G401 (cell line): ENCODE results near the gene DLK1. TPM values are rescaled to one million over a fixed set of nuclear protein-coding genes. Genes with fewer than 3 reads are reported as not detected.

Experiments used
- DNase-seq: peaks from one replicate; pipeline ENCODE4 v3.0.0-alpha.2; 2015; ENCODE audit warnings: low spot score
- in situ Hi-C: cut with HindIII; loops from 2 replicates; pipeline ENCODE4 v1.10.0; 2016; ENCODE audit warnings: low sequenced_read_pairs, mixed read lengths
- total RNA-seq: library from RNA; depleted of rRNA; stranded (reverse); fragments of >200 nt; shearing (Covaris generic); gene quantifications from 2 replicates; pipeline ENCODE4 v1.2.3, GENCODE V29; 2014; rRNA removed

DLK1 gene
- total RNA-seq, 1 experiment from 2014 or later: 6.1 TPM

DNA sequence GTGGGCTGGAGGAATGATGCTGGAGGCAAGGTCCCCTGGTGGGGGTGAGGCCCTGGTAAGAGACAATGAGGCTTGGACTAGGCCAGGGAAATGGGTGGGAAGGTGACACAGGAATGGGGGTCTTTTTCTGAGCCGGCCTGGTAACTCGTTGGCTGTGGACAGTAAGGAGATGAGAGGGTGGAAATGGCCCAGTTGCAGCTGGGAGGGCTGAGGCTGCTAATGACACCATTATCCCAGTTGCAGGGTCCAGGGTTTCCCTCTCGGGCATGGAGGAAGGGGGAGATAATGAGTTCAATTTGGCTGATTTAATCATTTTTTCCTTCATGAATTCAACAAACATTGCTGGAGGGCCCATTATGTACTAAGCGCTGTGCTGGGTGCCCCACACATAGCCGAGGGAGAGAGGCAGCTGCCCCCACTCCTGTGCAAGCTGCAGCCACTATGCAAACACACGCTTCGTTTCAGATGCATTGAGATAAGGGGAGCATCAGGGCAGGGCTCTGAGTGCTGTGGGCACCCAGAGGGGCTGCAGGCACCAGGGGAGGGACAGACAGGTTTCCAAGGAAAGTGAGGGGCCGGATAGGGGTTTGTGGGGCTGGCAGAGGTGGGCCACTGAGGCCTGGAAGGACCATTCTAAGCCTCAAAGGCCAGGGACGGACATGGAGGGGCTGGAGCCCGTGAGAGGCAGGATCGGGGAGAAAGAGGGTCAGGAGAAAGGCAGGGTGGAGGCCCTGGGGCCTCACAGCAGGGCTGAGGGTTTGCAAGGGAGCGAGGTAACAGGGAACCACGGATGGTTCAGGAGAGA is 56.0 kb downstream of the DLK1 start:
- in situ Hi-C loops: no loop called here

DNA sequence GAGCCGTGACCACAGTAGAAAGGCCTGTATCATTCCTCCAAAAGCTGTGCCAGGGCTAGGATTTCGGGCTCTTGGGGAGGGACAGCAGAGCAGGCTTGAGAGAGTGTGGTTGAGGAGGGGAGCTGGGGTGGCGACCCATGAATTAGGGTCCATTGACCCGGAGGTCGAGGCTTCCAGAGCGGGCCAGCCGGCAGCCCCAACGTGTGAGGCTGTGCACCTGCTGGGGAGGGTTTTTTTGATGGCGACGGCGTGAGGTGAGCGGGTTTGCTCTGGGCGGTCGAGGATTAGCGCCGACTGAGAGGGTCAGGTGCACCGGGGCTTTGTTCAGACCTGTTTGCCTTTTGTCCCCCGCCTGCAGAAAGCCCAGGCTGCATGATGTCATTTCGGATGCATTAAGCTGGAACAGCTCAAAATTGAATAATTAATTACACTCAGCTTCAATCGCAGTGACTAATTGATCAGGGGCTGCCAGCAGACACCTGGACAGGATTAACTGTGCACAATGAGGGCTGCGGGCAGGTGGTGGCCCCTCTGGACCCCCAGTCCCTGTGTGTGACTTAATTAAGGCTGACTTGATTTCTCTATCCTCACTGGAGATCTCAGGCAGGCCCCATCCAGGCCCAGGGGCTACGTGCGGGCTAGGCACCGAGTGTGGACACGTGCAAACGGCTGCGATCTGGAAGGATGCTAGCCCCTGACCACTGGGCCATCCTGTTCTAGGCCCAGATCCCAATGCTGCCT is 57.1 kb downstream of the DLK1 start:
- no peak for DNase-seq
- in situ Hi-C loops: no loop called here

More for the DNA sequence above, 56.0 kb downstream of the DLK1 start:
- no peak for DNase-seq

GRCh38 chr14:100784523-100785337 is 58.0 kb downstream of the DLK1 start:
- in situ Hi-C loops: no loop called here
- no peak for DNase-seq

DNA sequence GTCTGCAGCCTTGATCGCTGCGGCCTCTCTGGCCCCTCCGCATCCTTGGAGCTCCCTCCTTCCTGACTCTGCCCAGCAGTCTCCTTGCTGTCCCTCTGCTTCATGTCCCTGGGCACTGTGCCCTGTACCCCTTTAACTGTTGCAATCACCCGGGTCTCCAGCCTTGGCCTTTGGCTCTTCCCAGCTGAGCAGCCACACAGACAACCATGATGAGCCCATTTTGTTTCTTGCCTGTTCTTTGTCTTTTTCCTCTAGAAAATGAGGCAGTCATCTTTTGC is 58.6 kb downstream of the DLK1 start:
- DNase-seq: no peak
- in situ Hi-C loops: no loop called here

DNA sequence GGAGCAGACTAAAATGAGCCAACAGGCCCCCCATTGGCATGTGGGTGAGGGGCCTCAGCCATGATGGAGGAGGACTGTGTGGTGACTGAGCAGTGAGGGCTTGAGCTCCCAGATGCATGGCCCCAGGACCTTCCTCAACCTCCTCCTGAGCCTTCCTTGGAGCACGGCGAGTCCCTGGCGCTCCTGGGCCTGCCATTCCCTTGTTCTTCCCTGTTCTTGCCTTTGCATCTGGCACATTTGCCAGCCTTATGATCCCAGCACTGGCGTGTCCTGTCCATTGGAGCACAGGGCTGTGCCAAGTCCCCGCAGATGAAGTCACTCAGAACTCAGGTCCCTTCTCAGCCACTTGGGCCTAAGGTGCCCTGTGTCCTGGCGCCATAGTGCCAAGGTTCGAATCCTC is 58.9 kb downstream of the DLK1 start:
- in situ Hi-C loops: no loop called here
- no peak for DNase-seq

DNA sequence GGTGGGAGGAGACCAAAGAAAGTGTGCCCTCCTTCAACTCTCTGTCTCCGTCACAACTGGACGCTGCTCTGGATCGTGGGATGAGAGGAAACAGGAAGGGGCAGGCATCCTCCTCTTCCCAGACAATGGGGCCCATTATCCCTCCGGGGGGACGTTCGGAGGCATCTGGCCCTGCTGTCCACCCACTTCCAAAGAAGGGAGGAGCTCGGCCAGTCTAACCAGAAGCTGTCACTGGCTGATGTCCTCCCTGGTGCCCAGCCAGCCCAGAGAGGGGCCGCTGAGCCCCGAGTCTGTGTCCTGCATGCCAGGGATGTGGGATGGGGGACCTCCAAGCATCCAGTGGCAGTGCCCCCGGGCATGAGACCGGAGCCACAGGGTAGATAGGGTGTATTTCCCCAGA is 59.4 kb downstream of the DLK1 start:
- no peak for DNase-seq
- in situ Hi-C loops: no loop called here

- in situ Hi-C loops: no loop called here
Measured at GRCh38 chr14:100786576-100787219, 60.0 kb downstream of the DLK1 start.

GRCh38 chr14:100787659-100788058 is 61.0 kb downstream of the DLK1 start:
- in situ Hi-C loops: no loop called here
- no peak for DNase-seq

More at GRCh38 chr14:100786576-100787219, 60.0 kb downstream of the DLK1 start:
- no peak for DNase-seq

Other genes with a start within 250 kb of the DLK1 start
- 0.31 and 1.3 TPM in 2 replicates for gene BEGAIN, start 139.5 kb upstream of the DLK1 start, total RNA-seq
- 3.4 TPM in 1 of 2 replicates, not detected in the other for gene MEG3, start 99.2 kb downstream of the DLK1 start, total RNA-seq
- gene RTL1, start 176.8 kb downstream of the DLK1 start, total RNA-seq: not detected in 2 replicates